DMS153 (cell line): ENCODE measurements around the gene BDP1.
"Not testable (repeated sequence)": the region's sequence is repeated elsewhere in the genome, so short reads cannot be mapped to it uniquely, and the experiment has no call there.

Source experiments
- DNase-seq: peaks from one replicate; lab custom pipeline; 2025; lab: John Stamatoyannopoulos, UW

BDP1 gene, protein sequence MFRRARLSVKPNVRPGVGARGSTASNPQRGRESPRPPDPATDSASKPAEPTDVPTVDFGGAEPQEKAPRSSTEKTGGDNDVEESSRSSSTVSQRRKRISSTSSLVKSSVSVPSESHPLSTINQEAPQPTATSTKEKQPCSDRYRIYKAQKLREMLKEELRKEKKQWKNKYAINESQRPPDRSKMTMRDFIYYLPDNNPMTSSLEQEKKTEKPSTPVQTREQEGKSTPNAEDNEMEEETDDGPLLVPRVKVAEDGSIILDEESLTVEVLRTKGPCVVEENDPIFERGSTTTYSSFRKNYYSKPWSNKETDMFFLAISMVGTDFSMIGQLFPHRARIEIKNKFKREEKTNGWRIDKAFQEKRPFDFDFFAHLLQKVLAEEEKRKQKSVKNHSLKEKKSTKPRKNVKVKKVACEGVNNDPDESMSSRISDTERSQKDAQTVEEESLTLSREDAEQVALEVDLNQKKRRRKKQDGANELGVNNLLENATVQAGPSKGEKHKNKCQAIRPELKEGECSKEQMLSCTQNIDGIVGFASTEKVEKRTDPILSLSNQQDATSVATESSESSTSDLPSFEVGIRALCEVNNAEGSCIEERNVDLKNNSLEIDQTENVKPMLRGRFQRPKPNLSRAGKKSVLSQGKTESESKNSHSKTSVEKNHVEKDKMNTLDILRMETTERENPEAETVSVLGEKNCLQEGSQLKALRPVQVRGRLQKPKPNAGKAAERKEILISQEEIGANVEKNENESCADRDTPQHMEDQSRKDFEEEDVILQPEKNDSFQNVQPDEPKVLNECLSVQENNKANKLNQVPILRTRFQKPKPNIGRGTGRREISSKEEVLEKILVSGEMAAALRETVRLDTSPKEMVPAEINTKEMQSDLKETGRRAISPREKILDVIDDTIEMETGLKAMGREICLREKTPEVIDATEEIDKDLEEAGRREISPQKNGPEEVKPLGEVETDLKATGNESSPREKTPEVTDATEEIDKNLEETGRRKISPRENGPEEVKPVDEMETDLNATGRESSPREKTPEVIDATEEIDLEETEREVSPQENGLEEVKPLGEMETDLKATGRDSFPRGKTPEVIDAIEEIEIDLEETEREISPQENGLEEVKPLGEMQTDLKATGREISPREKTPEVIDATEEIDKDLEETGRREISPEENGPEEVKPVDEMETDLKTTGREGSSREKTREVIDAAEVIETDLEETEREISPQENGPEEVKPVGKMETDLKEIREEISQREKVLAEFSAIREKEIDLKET (N-terminal part only)

DNA sequence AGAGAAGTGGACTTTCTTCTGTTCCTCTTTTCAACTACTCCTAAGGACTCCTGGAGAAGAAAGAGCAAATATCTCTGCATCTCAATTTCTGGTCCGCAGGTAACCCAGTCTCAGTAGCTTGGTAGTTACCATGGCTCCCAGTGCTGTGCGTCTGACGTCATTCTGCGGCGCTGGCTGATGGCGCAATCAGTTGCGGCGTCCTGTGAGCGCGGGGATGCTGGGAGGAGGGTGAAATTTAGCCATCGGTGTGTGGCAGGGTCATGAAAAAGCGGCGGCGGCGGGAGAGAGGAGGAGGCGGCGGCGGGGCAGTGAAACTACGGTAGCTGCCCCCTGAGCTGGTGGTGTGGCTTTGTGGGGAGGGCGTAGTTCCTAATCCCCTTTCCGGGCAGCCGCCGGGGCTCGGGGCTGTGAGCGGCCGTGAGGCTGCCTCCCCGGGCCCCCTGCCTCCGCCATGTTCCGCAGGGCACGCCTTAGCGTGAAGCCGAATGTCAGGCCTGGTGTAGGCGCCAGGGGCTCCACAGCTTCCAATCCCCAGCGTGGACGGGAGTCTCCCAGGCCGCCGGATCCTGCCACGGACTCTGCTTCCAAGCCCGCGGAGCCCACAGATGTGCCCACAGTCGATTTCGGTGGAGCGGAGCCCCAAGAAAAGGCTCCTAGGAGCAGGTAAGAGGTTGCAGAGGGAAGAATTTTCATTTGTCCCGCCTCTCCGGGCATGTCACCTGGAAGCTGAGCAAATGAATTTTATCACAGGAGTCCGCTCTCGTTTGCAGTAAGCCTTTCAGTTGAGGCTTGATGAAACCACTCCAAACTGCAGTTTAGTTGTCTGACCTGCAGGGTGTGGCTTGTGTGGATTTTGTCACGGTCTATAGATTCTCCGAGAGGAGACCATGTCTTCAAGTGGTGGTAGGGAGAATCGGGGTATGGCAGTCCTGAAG is at the start of gene BDP1:
Gene BDP1, plus strand, starts transcription at position 225 of the 935 bp plus-strand sequence. Its CDS starts 227 bp downstream, at position 452.
- peak; percentile 76 for DNase-seq

DNA sequence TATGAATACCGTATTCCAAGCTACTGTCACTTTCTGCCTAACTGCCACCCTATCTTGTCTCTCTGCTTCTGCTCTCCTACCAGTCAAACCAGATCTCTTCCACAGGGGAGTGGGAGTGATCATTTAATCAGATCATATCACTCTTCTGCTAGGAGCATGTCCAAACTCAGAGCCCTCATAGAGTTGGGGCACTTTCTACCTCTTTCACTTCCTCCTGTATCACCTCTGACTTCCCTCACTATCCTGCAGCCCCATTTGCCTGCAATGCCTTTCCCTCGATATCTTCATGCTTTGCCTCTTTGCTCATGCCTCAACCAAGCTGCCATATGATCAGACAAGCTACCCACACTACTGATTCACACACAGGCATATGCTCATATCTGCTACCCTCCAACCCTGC is 45.4 kb upstream of the BDP1 start:
- DNase-seq, result not testable (repeated sequence)

DNA sequence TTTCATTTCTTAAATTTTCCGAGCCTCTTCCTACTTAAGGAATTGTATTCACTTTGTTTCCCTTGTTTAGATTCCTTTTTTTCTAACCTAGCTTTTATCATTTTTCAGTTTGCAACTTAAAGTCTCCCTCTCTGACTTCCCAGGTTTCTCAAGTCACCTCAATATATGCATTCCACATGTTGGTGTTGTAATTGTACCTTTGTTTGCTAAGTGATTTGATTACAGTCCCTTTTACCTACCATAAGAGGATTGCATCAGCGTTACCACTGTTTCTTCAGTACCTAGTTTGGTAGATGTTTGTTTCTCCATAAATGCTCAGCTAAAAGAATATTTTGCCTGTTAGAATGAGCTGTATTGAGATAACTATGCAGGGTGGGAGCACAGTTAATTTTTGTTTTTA is 39.8 kb upstream of the BDP1 start:
- DNase-seq, result not testable (repeated sequence)

DNA sequence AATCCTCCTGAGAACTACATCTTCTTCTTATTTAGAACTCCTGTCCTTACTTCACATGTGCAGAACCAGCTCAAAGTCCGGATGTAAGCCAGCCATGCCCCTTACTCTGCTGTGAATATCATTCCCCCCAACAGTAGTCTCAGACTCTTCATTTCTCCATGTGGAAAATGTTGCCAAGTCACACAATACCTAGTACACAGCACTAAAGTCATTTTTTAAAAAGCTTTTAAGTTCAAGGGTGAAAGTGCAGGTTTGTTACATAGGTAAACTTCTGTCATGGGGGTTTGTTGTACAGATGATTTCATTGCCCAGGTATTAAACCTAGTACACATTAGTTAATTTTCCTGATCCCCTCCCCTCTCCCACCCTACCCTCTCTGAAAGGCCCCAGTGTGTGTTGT is 37.4 kb upstream of the BDP1 start:
- DNase-seq, result not testable (repeated sequence)

DNA sequence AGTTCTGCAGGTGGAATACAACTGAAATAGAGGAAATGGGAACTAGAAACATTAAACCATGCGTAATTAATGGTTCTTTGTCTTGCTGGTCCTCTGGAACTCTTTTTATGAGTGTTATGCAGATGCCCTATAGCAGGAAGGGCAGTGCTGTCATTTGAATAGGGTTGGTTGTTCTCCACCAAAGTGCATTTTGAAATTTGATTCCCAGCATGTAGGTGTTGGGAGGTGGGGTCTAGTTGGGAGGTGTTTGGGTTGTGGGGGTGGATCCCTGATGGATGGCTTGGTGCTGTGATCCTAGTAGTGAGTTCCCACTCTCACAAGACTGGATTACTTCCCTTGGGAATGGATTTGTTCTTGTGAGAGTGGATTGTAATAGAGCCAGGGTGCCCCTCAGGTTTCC is 34.2 kb upstream of the BDP1 start:
- not testable (repeated sequence) for DNase-seq

- not testable (repeated sequence) for DNase-seq
Observed at GRCh38 chr5:71423896-71424295, 31.6 kb upstream of the BDP1 start.

- DNase-seq, result not testable (repeated sequence)
Observed at GRCh38 chr5:71426686-71427474, 28.6 kb upstream of the BDP1 start.

GRCh38 chr5:71432410-71432809 is 23.0 kb upstream of the BDP1 start:
- DNase-seq, result not testable (repeated sequence)

- not testable (repeated sequence) for DNase-seq
Observed at GRCh38 chr5:71434825-71435224, 20.6 kb upstream of the BDP1 start.

GRCh38 chr5:71441564-71441963 is 13.9 kb upstream of the BDP1 start:
- not testable (repeated sequence) for DNase-seq

GRCh38 chr5:71443891-71444290 is 11.6 kb upstream of the BDP1 start:
- not testable (repeated sequence) for DNase-seq

DNA sequence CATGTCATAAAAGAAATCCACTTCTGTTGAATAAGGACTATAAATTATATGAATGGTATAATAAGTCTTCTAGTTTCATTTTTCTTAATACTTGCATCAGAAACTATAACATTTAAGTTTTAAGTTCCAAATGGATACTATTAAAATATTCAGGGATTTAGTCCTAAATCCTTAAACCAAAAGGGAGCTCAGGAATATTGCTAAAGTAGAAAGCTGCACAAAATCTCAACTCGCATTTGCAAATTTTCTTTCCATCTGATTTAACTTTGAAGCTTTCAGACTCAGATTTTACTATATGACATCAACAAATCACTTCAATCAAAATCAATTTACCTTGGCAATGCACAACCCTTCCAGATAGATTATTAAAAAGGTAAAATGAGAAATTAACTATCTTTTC is 10.4 kb upstream of the BDP1 start:
- not testable (repeated sequence) for DNase-seq

DNA sequence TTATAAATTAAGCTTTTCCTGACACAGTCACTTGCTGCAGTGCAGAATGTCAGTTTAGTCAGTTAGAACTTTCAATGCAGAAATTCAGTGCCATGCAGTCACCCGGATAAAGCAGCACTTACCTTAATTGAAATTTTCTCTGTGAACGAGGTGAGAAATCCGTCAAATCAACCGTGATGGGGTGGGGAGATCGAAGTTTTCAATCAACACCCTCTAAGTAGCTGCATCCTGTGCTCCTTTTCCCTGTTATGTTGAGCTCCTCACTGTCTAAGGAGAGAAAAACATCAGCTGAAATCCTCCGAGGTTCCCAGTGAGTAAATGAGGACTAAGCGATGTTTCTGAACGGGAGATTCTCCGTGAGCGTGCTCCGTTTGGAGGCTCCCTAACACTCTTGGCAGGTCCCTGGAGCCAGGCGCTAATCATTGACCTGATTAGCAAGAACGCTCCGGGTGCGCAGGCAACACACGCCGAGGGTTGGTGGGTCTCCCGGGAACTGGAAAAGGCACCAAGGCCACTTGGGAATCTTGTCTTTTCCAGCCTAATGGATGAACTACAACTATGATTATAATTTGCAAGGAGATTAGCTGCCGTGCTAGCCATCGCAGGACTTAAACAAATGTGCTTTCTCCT is 9.8 kb upstream of the BDP1 start:
- not testable (repeated sequence) for DNase-seq

- not testable (repeated sequence) for DNase-seq
Observed at GRCh38 chr5:71446540-71447216, 8.8 kb upstream of the BDP1 start.

- peak; percentile 33 for DNase-seq
Observed at GRCh38 chr5:71447218-71447808, 8.1 kb upstream of the BDP1 start.

DNA sequence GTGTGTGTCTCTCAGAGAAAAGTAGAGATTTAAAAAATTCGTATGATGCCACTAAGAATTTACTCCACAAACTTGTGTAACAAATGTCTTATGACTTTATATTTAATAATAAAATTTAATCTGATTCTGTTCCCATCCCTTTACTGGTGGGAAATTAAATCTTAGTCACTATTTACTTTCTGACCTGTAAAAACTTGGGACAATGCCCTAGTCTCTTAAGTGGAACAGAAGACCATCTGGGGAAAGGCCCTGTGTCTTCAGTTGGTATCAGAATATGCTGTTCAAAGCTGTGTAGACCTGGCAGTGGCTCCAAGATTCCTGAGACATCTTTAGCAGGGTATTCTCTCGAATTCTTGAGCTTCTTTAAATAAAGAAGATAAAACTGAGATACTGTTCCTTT is 2.6 kb upstream of the BDP1 start:
- DNase-seq, result no peak

DNA sequence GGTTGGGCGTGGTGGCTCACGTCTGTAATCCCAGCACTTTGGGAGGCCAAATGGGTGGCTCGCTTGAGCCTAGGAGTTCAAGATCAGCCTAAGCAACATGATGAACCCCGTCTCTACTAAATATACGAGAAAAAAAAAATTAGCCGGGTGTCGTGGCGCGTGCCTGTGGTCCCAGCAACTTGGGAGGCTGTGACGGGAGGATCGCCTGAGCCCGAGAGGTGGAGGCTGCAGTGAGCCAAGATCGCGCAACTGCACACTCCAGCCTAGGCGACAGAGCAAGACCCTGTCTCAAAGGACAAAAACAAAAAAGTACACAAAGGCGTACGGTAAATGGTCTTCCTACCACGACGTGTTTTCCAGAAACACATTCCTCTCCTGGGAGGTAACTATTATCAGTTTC is 538 bp upstream of the BDP1 start:
- DNase-seq, result no peak

- DNase-seq, result no peak
Observed at GRCh38 chr5:71456362-71456743, 902 bp downstream of the BDP1 start.

DNA sequence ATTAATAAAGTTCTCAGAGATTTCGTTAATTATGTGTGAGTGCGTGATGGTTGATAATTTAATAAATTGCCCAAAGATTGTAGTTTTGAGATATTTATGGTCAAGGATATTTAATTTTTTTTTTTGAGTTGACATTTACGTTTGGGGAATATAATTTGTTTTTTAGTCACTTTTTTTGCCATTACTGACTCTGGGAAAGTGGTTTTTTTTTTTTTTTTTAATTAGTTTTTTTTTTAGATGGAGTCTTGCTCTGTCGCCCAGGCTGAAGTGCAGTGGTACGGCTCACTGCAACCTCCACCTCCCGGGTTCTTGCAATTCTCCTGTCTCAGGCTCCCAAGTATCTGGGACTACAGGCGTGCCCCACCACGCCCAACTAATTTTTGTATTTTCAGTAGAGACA is 1.7 kb downstream of the BDP1 start:
- no peak for DNase-seq
